ENCODE measurements around the gene CLMN.

CLMN gene

DNA sequence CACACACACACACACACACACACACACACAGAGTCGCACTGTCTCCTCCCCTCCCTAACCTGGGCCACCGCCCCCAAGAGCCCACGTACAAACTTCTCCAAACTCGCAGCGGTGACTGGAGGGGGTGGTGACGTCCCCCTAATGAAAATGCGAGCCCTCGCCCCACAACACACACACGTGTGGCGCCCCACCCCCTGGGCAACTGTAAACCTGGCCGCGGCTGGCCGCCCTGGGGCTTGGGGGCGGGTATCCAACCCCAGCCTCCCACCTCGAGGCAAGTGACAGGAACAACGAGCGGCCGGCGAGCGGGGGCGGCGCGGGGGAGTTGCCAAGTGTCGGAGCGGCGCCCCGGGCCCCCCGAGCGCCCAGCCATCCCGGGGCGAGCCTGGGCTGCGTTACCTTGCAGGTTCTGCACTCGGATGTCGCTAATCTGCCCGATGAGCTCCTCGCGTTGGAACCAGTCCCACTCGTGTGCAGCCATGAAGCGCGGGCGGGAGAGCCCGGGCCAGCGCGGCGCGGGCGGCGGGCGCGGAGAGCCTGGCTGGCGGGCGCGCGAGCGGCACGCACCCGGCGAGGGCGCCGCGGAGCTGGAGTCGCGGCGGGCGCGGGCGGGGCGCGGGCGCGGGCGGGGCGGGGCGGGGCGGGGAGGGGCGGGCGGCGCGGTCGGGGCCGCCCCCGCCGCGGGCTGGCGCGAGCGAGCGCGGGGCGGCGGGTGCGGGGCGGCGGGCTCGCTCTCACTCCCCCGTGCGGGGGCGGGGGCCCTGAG, at the start of gene CLMN:
TSS of gene CLMN (minus strand) at position 597 of the 766 bp plus-strand sequence. CDS start at position 481, 116 bp downstream.
- no peak for FAIRE-seq

- no peak for FAIRE-seq
Observed at GRCh38 chr14:95365401-95365800, 45.7 kb upstream of the CLMN start.

GRCh38 chr14:95364481-95365209, 44.9 kb upstream of the CLMN start:
- no peak for FAIRE-seq

GRCh38 chr14:95363468-95363954, 43.8 kb upstream of the CLMN start:
- no peak for FAIRE-seq

GRCh38 chr14:95362138-95362494, 42.4 kb upstream of the CLMN start:
- no peak for FAIRE-seq

- FAIRE-seq, result no peak
Observed at GRCh38 chr14:95361373-95362137, 41.8 kb upstream of the CLMN start.

GRCh38 chr14:95360828-95361227, 41.1 kb upstream of the CLMN start:
- FAIRE-seq, result no peak

DNA sequence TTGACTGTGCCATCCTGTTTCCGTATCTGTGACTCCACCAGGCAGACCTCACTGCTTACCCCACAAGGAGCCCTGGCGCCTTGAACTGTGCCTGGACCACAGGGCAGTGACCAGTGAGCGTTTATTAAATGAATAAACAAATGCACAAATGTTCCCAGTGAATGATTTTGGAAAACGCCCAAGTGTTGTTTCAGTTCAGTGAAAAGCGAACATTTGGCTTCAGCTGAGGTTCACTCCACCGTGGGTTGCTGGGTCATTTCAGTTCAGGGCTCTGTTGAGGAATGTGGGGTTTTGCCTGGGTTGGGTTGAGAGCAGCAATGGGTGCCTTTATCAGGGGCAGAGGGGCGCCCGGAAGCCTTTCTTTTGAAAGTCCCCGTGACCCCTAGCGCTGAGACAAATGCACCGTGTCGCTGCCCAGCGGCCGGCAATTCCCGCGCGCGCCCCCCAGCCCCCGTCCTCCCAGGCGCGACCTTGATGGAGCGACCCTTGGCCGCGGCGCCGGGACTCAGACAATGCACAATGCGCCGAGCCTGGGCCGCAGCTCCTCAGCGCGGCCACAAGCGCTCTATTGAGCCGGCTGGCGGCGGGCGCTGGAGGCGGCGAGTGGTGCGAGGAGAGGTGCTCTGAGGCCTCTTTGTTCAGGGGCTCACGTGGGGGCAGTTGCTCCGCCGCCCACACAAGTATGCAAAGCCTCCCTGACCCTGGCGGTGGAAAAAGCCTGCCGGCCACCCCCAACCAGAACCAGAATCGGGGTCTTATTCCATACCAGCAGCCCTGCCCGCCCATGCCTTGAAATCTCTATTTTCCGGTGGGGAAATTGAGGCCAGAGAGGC, 40.5 kb upstream of the CLMN start:
- no peak for FAIRE-seq

DNA sequence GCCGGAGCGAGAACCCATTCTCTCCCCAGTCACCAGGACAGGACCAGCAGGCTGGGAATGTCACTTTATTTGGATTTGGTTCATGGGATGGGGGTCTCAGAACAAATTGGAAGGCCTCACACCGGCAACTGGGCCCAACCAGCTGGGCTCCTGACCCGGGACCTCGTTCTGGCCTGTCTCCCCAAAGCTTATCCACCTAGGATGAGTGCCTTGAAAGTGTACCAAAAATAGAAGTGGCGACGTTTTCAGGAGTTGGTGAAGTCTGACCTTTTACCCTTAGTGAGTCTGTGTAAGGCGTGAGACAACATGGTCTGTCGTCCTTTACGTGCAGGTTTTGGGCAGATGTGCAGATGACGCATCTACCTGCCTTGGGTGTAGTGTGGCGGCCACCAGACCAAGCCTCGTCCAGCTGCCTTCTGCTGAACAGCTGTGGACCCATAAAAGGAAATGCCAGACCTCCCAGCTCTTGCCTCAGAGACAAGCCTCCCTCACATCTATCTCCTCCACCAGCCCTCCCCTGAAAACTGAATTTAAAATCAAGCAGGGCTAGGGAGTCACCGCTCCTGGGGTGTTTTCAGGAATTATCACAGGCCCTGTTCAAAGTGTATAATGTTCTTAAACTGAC, 36.6 kb upstream of the CLMN start:
- FAIRE-seq, result no peak

DNA sequence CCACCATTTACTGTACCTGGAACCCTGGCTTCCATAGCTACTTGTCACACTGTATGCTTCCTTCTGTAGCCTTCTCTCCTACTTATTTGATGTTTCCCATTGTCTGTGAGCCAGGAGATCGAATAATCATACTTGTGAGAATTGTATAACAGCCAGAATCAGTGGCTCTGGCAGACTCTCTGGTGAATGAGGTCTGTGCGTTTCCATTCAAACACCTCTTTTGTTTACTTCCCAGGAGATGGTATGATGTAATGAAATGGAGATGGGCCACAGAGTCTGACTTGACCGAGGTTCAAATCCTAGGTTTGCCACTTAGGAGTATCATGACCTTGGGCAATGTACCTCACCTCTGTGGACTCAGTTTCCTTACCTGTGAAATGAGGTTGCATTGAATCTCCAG, 35.7 kb upstream of the CLMN start:
- FAIRE-seq, result no peak

- FAIRE-seq, result no peak
Observed at GRCh38 chr14:95354834-95355233, 35.1 kb upstream of the CLMN start.

- no peak for FAIRE-seq
Observed at GRCh38 chr14:95353664-95354063, 34.0 kb upstream of the CLMN start.

- FAIRE-seq, result no peak
Observed at GRCh38 chr14:95353007-95353406, 33.3 kb upstream of the CLMN start.

GRCh38 chr14:95352481-95352880, 32.8 kb upstream of the CLMN start:
- FAIRE-seq, result no peak

DNA sequence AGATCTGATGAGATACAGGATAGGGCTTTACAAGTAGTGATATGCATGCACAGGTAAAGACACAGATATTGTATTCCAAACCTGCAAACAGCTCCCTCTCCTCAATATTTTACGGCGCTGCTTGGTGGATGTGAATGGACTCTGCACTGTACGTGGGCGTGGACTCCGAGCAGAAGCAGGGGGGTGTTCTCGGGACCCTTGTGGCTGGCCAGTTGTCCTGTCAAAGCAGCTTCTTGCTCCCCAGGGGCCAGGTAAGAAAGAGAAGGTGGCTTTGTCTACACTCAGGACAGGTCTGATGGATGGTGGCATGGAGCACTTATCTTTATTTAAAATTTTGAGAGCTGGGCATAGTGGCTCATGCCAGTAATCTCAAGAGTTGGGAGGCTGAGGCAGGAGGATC, 29.5 kb upstream of the CLMN start:
- no peak for FAIRE-seq

- no peak for FAIRE-seq
Observed at GRCh38 chr14:95348395-95349080, 28.8 kb upstream of the CLMN start.

DNA sequence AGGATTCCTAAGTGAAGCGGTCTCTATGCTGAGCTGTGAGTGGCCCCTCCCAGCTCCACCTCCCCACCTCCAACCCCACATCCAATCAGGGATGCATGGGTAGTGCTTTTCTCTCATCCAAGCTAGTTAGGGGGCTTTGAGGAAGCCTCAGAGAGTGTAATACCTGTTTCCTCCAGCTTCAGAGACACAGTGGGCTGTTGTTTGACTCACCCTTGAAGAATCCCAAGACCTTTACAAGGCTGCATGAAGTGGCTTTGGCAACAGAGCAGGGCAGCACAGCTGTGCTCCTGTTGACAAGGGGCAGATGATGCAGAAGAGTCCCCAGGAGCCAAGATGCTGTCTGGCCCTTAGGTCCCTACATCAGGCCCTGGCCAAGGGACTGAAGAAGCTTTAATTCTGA, 27.1 kb upstream of the CLMN start:
- no peak for FAIRE-seq

DNA sequence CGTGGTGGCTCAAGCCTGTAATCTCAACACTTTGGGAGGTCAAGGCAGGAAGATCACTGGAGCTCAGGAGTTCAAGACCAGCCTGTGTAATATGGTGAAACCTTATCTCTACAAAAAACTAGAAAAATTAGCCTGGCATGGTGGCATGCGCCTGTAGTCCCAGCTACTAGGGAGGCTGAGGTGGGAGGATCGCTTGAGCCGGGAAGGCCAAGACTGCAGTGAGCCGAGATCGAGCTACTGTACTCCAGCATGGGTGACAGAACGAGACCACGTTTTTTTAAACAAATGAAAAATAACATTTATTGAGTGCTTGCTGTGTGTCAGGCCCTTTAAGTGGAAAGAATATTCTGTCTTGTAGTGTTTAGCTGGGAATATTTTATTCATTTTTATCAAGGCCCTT, 26.6 kb upstream of the CLMN start:
- no peak for FAIRE-seq

- FAIRE-seq, result no peak
Observed at GRCh38 chr14:95345032-95345431, 25.3 kb upstream of the CLMN start.

GRCh38 chr14:95344536-95344935, 24.8 kb upstream of the CLMN start:
- no peak for FAIRE-seq

- no peak for FAIRE-seq
Observed at GRCh38 chr14:95341564-95341963, 21.9 kb upstream of the CLMN start.
